H1 (cell line): ENCODE results near the gene PRRG1. TPM values are rescaled to one million over a fixed set of nuclear protein-coding genes. Genes with fewer than 3 reads are reported as not detected.

Source experiments
- CTCF ChIA-PET: fragments of 300-600 bp; sonication (Branson Sonifier 250); formaldehyde crosslinking; loops from one replicate; lab custom pipeline; 2021; ENCODE audit not compliant: partially characterized antibody; lab: Charles Lee
- POLR2A ChIA-PET: fragments of 300-600 bp; sonication (Branson Sonifier 250); formaldehyde crosslinking; loops from one replicate; lab custom pipeline; 2021; ENCODE audit warnings: inconsistent platforms; ENCODE audit not compliant: partially characterized antibody; lab: Charles Lee
- DNase-seq, 2 experiments: peaks; one replicate each; pipeline versions ENCODE4 v3.0.0 to v3.0.0-alpha.2; 2010 to 2022; ENCODE audit warnings: low spot score in 2 of 2, low read depth in 1 of 2, mixed read lengths in 1 of 2
- FAIRE-seq: peaks from 2 replicates; lab custom pipeline; 2011; peaks lifted over from hg19 to GRCh38; lab: Jason Lieb, UNC
- H2AFZ ChIP-seq: 2 replicates; pipeline ENCODE4 v1.8.1; 2012; ENCODE audit warnings: low read length, inconsistent platforms
- H2AK5ac ChIP-seq: 2 replicates; pipeline ENCODE4 v1.6.1; 2013; ENCODE audit warnings: low read depth, low read length
- H2BK120ac ChIP-seq: replicated peaks from 2 replicates; pipeline ENCODE3; 2013; ENCODE audit warnings: low read depth, low read length, inconsistent platforms
- H2BK12ac ChIP-seq: 2 replicates; pipeline ENCODE4 v1.6.1; 2013; ENCODE audit warnings: low read depth, low read length
- H2BK15ac ChIP-seq: 2 replicates; pipeline ENCODE4 v1.6.1; 2013; ENCODE audit warnings: low read length
- H2BK20ac ChIP-seq: 2 replicates; pipeline ENCODE4 v1.6.1; 2013; ENCODE audit warnings: low read length
- H2BK5ac ChIP-seq: 2 replicates; pipeline ENCODE4 v1.6.1; 2013; ENCODE audit warnings: low read depth, low read length
- H3K14ac ChIP-seq: 2 replicates; pipeline ENCODE4 v1.6.1; 2013; ENCODE audit warnings: inconsistent platforms; ENCODE audit not compliant: insufficient read length
- H3K18ac ChIP-seq: 2 replicates; pipeline ENCODE4 v1.6.1; 2013; ENCODE audit warnings: low read length; ENCODE audit errors: extremely low read depth
- H3K23ac ChIP-seq: 2 replicates; pipeline ENCODE4 v1.6.1; 2013; ENCODE audit warnings: inconsistent platforms; ENCODE audit not compliant: insufficient read length
- H3K23me2 ChIP-seq: 2 replicates; pipeline ENCODE4 v1.6.1; 2013; ENCODE audit warnings: low read depth, low read length
- H3K27ac ChIP-seq: 2 replicates; pipeline ENCODE4 v1.6.1; 2011; ENCODE audit warnings: low read depth, low read length, inconsistent platforms
- H3K27me3 ChIP-seq, 4 experiments: replicated peaks in 1 of 4; 1 replicate in 1 of 4; 2 replicates in 3 of 4; pipeline versions ENCODE4 v1.6.1 to v1.8.1; 2011 to 2013; ENCODE audit warnings: low read length in 3 of 4, mild to moderate bottlenecking in 3 of 4, inconsistent platforms in 2 of 4, mixed read lengths in 2 of 4, moderate library complexity in 1 of 4; ENCODE audit not compliant: control insufficient read depth in 3 of 4, insufficient read depth in 3 of 4; ENCODE audit errors: extremely low read depth in 1 of 4
- H3K36me3 ChIP-seq, 4 experiments: 2 replicates each; pipeline versions ENCODE4 v1.6.1 to v1.8.1; 2011 to 2013; ENCODE audit warnings: mild to moderate bottlenecking in 4 of 4, low read length in 3 of 4, moderate library complexity in 2 of 4, control low read depth in 1 of 4, inconsistent platforms in 1 of 4; ENCODE audit not compliant: insufficient read depth in 4 of 4, control insufficient read depth in 2 of 4
- H3K4ac ChIP-seq: replicated peaks from 2 replicates; pipeline ENCODE3; 2013; ENCODE audit warnings: low read length, low read depth, mixed read lengths, inconsistent platforms; ENCODE audit not compliant: insufficient read length
- H3K4me1 ChIP-seq, 4 experiments: replicated peaks in 1 of 4; 1 replicate in 1 of 4; 2 replicates in 3 of 4; pipeline versions ENCODE4 v1.6.1 to v1.8.1; 2011 to 2013; ENCODE audit warnings: low read length in 3 of 4, inconsistent platforms in 2 of 4, mixed read lengths in 1 of 4; ENCODE audit not compliant: insufficient read depth in 4 of 4, control insufficient read depth in 3 of 4
- H3K4me2 ChIP-seq, 2 experiments: 2 replicates each; pipeline versions ENCODE4 v1.6.1 to v1.8.1; 2011 to 2013; ENCODE audit warnings: low read depth in 2 of 2, low read length in 2 of 2, control low read depth in 1 of 2, inconsistent platforms in 1 of 2, mild to moderate bottlenecking in 1 of 2; ENCODE audit not compliant: insufficient read depth in 1 of 2
- H3K4me3 ChIP-seq, 4 experiments: fragments of 200-600, 300-600 bp in 1 of 4; sonication (generic), shearing (Covaris generic), sonication (Bioruptor Twin) in 1 of 4; 2 replicates each; pipeline versions ENCODE4 v1.5.1 to v1.8.1; 2011 to 2016; ENCODE audit warnings: low read length in 4 of 4, low read depth in 3 of 4, control low read depth in 2 of 4, inconsistent platforms in 2 of 4, mild to moderate bottlenecking in 2 of 4, mixed read lengths in 1 of 4, moderate library complexity in 1 of 4; ENCODE audit not compliant: insufficient read depth in 2 of 4; ENCODE audit errors: extremely low read depth in 1 of 4
- H3K56ac ChIP-seq: replicated peaks from 2 replicates; pipeline ENCODE3; 2013; ENCODE audit warnings: low read depth, mild to moderate bottlenecking, mixed read lengths, low read length, inconsistent platforms; ENCODE audit not compliant: insufficient read length
- H3K79me1 ChIP-seq: 2 replicates; pipeline ENCODE4 v1.6.1; 2013; ENCODE audit warnings: low read depth, low read length, control low read depth
- H3K79me2 ChIP-seq, 2 experiments: 2 replicates each; pipeline versions ENCODE4 v1.6.1 to v1.8.1; 2012 to 2013; ENCODE audit warnings: low read length in 2 of 2, mild to moderate bottlenecking in 2 of 2, inconsistent platforms in 1 of 2; ENCODE audit not compliant: insufficient read depth in 2 of 2, control insufficient read depth in 1 of 2
- H3K9ac ChIP-seq, 4 experiments: replicated peaks in 1 of 4; 1 replicate in 1 of 4; 2 replicates in 3 of 4; pipeline versions ENCODE4 v1.6.1 to v1.8.1; 2011 to 2013; ENCODE audit warnings: low read depth in 3 of 4, low read length in 3 of 4, control low read depth in 2 of 4, mild to moderate bottlenecking in 2 of 4, moderate library complexity in 2 of 4, inconsistent platforms in 1 of 4; ENCODE audit errors: extremely low read depth in 1 of 4
- H3K9me3 ChIP-seq, 2 experiments: 2 replicates each; pipeline versions ENCODE4 v1.6.1 to v1.8.1; 2012 to 2013; ENCODE audit warnings: mild to moderate bottlenecking in 2 of 2, moderate library complexity in 2 of 2, control low read depth in 1 of 2, inconsistent platforms in 1 of 2, low read depth in 1 of 2, low read length in 1 of 2, mixed read lengths in 1 of 2; ENCODE audit not compliant: insufficient read depth in 2 of 2
- H4K20me1 ChIP-seq, 2 experiments: replicated peaks in 1 of 2; 2 replicates each; pipeline versions ENCODE3 to v1.8.1; 2011 to 2013; ENCODE audit warnings: inconsistent platforms in 2 of 2, low read length in 2 of 2, mild to moderate bottlenecking in 1 of 2; ENCODE audit not compliant: insufficient read depth in 2 of 2, control insufficient read depth in 1 of 2
- H4K5ac ChIP-seq: 2 replicates; pipeline ENCODE4 v1.6.1; 2013; ENCODE audit warnings: low read length, low read depth, mixed read lengths, inconsistent platforms; ENCODE audit not compliant: insufficient read length
- H4K8ac ChIP-seq: 2 replicates; pipeline ENCODE4 v1.8.0; 2013; ENCODE audit warnings: mild to moderate bottlenecking, moderate library complexity, low read length, inconsistent platforms; ENCODE audit not compliant: insufficient read depth; ENCODE audit errors: extremely low read depth
- H4K91ac ChIP-seq: replicated peaks from 2 replicates; pipeline ENCODE3; 2013; ENCODE audit warnings: low read length, mixed read lengths, inconsistent platforms; ENCODE audit not compliant: insufficient read length
- BACH1 ChIP-seq: IDR thresholded peaks from 2 replicates; pipeline ENCODE4 v1.6.1; 2012; ENCODE audit warnings: low read length, improper control_type of control experiment
- BRCA1 ChIP-seq: IDR thresholded peaks from 2 replicates; pipeline ENCODE4 v1.6.1; 2012; ENCODE audit warnings: low read depth, low read length, improper control_type of control experiment
- CHD1 ChIP-seq: IDR thresholded peaks from 2 replicates; pipeline ENCODE4 v1.6.1; 2012; ENCODE audit warnings: low read depth, low read length, improper control_type of control experiment
- FOSL1 ChIP-seq: IDR thresholded peaks from 2 replicates; pipeline ENCODE4 v1.6.1; 2011; ENCODE audit warnings: mild to moderate bottlenecking, low read depth, low read length, moderate library complexity; ENCODE audit not compliant: insufficient read depth
- KDM5A ChIP-seq: fragments of 200-600 bp; IDR thresholded peaks from 2 replicates; pipeline ENCODE4 v1.7.1; 2012; ENCODE audit warnings: mild to moderate bottlenecking, low read length, inconsistent platforms, mixed read lengths
- MAX ChIP-seq: IDR thresholded peaks from 2 replicates; pipeline ENCODE4 v1.6.1; 2012; ENCODE audit warnings: inconsistent platforms
- NANOG ChIP-seq: IDR thresholded peaks from 2 replicates; pipeline ENCODE4 v1.6.1; 2011; ENCODE audit warnings: low read length, low read depth, mild to moderate bottlenecking, inconsistent platforms; ENCODE audit not compliant: insufficient read depth, poor library complexity, severe bottlenecking
- NRF1 ChIP-seq: IDR thresholded peaks from 2 replicates; pipeline ENCODE4 v1.6.1; 2011; ENCODE audit warnings: mild to moderate bottlenecking, low read depth, low read length, improper control_type of control experiment
- RNF2 ChIP-seq: fragments of 200-900, 300-1000 bp; sonication (generic); IDR thresholded peaks from 2 replicates; pipeline ENCODE4 v1.7.1; 2016; ENCODE audit warnings: borderline replicate concordance, low read depth, mild to moderate bottlenecking, antibody characterized with exemption, low read length; ENCODE audit not compliant: poor library complexity, severe bottlenecking; ENCODE audit errors: missing control alignments
- SAP30 ChIP-seq: fragments of 300-600 bp; sonication (generic); IDR thresholded peaks from 2 replicates; pipeline ENCODE4 v1.7.1; 2012; ENCODE audit warnings: low read length, moderate library complexity, mild to moderate bottlenecking, inconsistent platforms; ENCODE audit not compliant: insufficient read depth, insufficient replicate concordance
- SIRT6 ChIP-seq: IDR thresholded peaks from one replicate; pipeline ENCODE4 v1.7.1; 2012; ENCODE audit warnings: low read length, inconsistent platforms
- SP4 ChIP-seq: IDR thresholded peaks from 2 replicates; pipeline ENCODE4 v1.6.1; 2012; ENCODE audit warnings: low read length, inconsistent platforms
- TAF1 ChIP-seq: IDR thresholded peaks from 2 replicates; pipeline ENCODE4 v1.6.1; 2011; ENCODE audit warnings: mild to moderate bottlenecking, low read depth, low read length
- TEAD4 ChIP-seq: IDR thresholded peaks from 2 replicates; pipeline ENCODE4 v1.6.1; 2012; ENCODE audit warnings: low read depth, low read length, inconsistent platforms, mixed read lengths
- WGBS, 2 experiments: shearing (Covaris generic) in 1 of 2; methylation state at CpG; one replicate each; pipeline versions ENCODE4 v1.1.6 to v1.1.7; 2013 to 2015; ENCODE audit warnings: low lambda C conversion rate in 2 of 2, mixed read lengths in 2 of 2, inconsistent platforms in 1 of 2, low coverage in 1 of 2, missing lambda C conversion rate in 1 of 2; ENCODE audit not compliant: insufficient replicate concordance in 2 of 2, insufficient coverage in 1 of 2, insufficient read length in 1 of 2; ENCODE audit errors: extremely low coverage in 1 of 2, missing lambda C conversion rate in 1 of 2; 5-methylcytosine and 5-hydroxymethylcytosine counted together
- polyA plus RNA-seq, 7 experiments: library from polyadenylated mRNA; depleted of rRNA in 3 of 7; stranded (reverse) in 5 of 7; unstranded in 2 of 7; fragments of >200 nt in 5 of 7; fragments of 200-250 nt in 2 of 7; gene quantifications; 1 replicate in 5 of 7; 2 replicates in 1 of 7; 4 replicates in 1 of 7; pipeline versions ENCODE4 v1.2.1 to v1.2.3, GENCODE V29; 2011 to 2013; ENCODE audit warnings: missing spikeins in 2 of 7, mixed read lengths in 2 of 7
- total RNA-seq: library from RNA; stranded (reverse); fragmentation: NEBNext Ultra II Directional; extraction: Animal tissue kit (Norgen Biotek cat#: 25700); gene quantifications from 2 replicates; pipeline ENCODE4 v1.2.1, GENCODE V29; 2021

PRRG1 gene
- total and polyA plus RNA-seq, 2 of the 8 experiments (the other 6 are each of a cell fraction or from before 2014, with no cell fraction given), result 10.2 to 10.5 TPM

- Histone ChIP-seq H4K20me1 (no peaks in the 10 kb centered on the region), H2BK15ac (no peak overlapping the region), H2AK5ac (no peak overlapping the region), H3K79me1 (no peaks in the 10 kb centered on the region), H2BK12ac (no peak overlapping the region), H4K8ac (no peak overlapping the region), H3K18ac (no peak overlapping the region), H2AFZ (no peak overlapping the region), H3K36me3 (peaks cover 0 to 2% (median 0%) of the 10 kb centered on the region in 4 experiments; a peak in 1 of 8 replicates), H3K23ac (no peak overlapping the region), H3K9me3 (no peaks in the 10 kb centered on the region), H3K27ac (no peak overlapping the region), H4K91ac (no peak overlapping the region), H3K79me2 (no peaks in the 10 kb centered on the region), H3K4me1 (no peaks in the 10 kb centered on the region), H3K4me2 (no peak overlapping the region), H3K56ac (no peak overlapping the region), H3K23me2 (no peaks in the 10 kb centered on the region), H2BK5ac (0 out of 2 replicates have a peak overlapping the region, but pooled peaks have one; percentile 9), H3K14ac (no peak overlapping the region), H2BK120ac (no peak overlapping the region), H2BK20ac (no peak overlapping the region), H4K5ac (no peak overlapping the region), H3K9ac (no peak overlapping the region), H3K4me3 (no peak overlapping the region), H3K27me3 (no peaks in the 10 kb centered on the region), H3K4ac (no peak overlapping the region)
- 94% methylated on average over 10 of the region's 16 CpGs; no CpG with 5 or more reads in 1 of the 2 experiments for WGBS, 2 experiments
- DNase-seq (no peak), FAIRE-seq (no peak)
- ChIA-PET CTCF (no interaction called here), POLR2A (no interaction called here)
- TF ChIP-seq TAF1 (no peak), BRCA1 (no peak), RNF2 (no peak), FOSL1 (no peak), TEAD4 (no peak), KDM5A (no peak), BACH1 (no peak), MAX (no peak), CHD1 (no peak), NRF1 (no peak), NANOG (no peak), SIRT6 (no peak), SAP30 (no peak), SP4 (no peak)
Measured at GRCh38 chrX:37441377-37441776, 92.2 kb downstream of the PRRG1 start.
